ENCODE results near the gene SMTNL1.

The SMTNL1 gene

DNA sequence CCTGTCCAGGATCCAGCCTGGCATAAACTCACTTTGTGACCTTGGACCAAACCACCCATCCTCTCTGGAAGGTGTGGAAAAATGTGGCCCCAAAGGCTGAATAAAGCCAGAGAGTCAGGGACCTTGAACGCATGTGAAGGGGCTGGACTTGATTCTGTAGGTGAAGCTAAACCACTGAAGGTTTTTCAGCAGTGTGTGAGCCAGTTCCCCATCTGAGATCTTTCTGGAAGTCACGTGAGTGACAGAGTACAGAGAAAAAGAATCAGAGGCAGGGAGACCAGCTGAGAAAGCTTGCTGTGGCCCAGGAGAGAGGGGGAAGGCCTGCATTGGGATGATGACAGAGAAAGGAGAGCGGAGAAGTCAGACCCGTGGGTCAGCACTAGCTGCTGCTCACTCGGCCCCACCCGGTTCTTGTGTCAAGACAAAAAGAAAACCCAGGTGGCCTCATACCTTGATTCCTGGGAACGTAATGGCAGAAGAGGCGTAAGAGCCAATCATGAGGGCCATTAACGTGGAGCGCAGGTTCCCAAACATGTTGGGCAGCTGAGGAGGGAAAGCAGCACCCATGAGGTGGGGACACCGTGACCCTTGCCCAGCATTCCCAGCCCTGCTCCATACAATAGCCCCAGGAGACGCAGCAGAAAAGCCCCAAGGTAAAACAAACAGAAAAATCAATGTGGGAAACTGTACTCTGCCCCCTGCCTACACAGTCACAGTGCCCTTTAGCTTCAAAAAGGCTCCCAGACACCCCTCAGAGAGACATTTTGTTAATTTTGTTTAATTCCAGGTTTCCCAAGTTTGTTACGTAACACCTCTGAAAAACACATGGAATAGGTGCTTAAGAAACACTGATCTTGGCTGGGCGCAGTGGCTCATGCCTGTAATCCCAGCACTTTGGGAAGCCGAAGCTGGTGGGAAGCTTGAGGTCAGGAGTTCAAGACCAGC lies 39.8 kb upstream of the SMTNL1 start:
- no peak for TF ChIP-seq CTCF (IDR thresholded peaks at IDR 0.05; ENCODE audit: low read depth, low read length)
- no peak overlapping the region for H3K4me3 ChIP-seq (ENCODE audit: low read depth, low read length)

DNA sequence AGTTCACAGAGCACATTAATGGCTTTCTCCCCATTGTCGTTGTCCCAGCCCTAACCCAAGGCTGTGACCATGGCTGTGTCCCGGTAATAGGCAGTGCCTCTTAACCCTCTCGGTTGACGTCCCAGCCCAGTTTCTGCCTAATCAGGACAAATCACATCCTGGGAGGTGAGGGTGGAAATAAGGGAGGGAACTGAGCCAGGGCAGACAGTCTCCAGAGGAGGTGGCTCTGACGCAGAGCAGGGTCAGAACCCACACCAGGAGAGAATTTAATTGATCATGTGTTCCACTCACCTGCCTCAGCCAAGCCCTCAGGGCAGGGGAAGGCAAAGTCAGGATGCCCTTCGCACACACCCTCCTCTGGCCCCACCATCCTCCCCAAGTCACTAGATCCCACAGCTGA lies 38.9 kb upstream of the SMTNL1 start:
- TF ChIP-seq CTCF (IDR thresholded peaks at IDR 0.05; ENCODE audit: low read depth, low read length): no peak
- H3K4me3 ChIP-seq (ENCODE audit: low read depth, low read length): no peak overlapping the region

GRCh38 chr11:57499413-57499982 lies 37.9 kb upstream of the SMTNL1 start:
- peak overlapping the region; percentile 43 for H3K4me3 ChIP-seq (ENCODE audit: low read depth, low read length)
- no peak for TF ChIP-seq CTCF (IDR thresholded peaks at IDR 0.05; ENCODE audit: low read depth, low read length)

- peak overlapping the region; percentile 43 for H3K4me3 ChIP-seq (ENCODE audit: low read depth, low read length)
- no peak for TF ChIP-seq CTCF (IDR thresholded peaks at IDR 0.05; ENCODE audit: low read depth, low read length)
These were observed 37.4 kb upstream of the SMTNL1 start for GRCh38 chr11:57499983-57500461.

GRCh38 chr11:57500515-57500914 lies 36.9 kb upstream of the SMTNL1 start:
- no peak overlapping the region for H3K4me3 ChIP-seq (ENCODE audit: low read depth, low read length)
- no peak for TF ChIP-seq CTCF (IDR thresholded peaks at IDR 0.05; ENCODE audit: low read depth, low read length)

GRCh38 chr11:57500926-57501325 lies 36.5 kb upstream of the SMTNL1 start:
- no peak overlapping the region for H3K4me3 ChIP-seq (ENCODE audit: low read depth, low read length)
- no peak for TF ChIP-seq CTCF (IDR thresholded peaks at IDR 0.05; ENCODE audit: low read depth, low read length)

DNA sequence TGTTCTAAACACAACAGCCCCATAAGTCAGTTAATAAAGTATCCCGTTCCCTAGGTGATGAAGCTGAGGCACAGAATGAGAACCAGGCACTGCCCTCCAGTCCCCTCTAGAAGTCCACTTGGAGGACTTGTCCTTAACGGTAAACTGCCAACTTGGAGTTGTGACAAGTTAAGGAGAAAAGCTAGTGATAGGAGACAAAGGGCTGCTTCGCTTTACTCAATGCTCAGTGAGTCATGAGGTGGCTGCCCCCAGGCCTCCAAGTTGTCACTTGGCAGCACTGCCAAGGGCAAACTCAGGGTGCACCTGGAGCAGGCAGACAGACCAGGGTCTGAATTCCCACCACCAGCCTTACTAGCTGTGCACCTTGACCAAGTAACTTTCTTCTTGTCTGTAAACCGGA lies 35.4 kb upstream of the SMTNL1 start:
- H3K4me3 ChIP-seq (ENCODE audit: low read depth, low read length): no peak overlapping the region
- no peak for TF ChIP-seq CTCF (IDR thresholded peaks at IDR 0.05; ENCODE audit: low read depth, low read length)

All from WI38 (cell line).